GM23248 (cell line): Measurements from ENCODE around the gene ASB2. TPM values are rescaled to one million over a fixed set of nuclear protein-coding genes. Genes with fewer than 3 reads are reported as not detected.

Experiments used
- DNase-seq: peaks from one replicate; pipeline ENCODE4 v3.0.0-alpha.2; 2015
- H2AFZ ChIP-seq: fragments of 200-600 bp; sonication (generic); 2 replicates; pipeline ENCODE4 v1.6.1; 2016; ENCODE audit warnings: antibody characterized with exemption
- H3F3A ChIP-seq: fragments of 200-600 bp; sonication (generic); 2 replicates; pipeline ENCODE4 v1.6.1; 2016; ENCODE audit warnings: mild to moderate bottlenecking, antibody characterized with exemption, mixed run types; ENCODE audit not compliant: insufficient read depth
- H3K27ac ChIP-seq: fragments of 200-600 bp; sonication (generic); 2 replicates; pipeline ENCODE4 v1.5.1; 2016; ENCODE audit warnings: mild to moderate bottlenecking
- H3K27me3 ChIP-seq: fragments of 200-600 bp; sonication (generic); replicated peaks from 2 replicates; pipeline ENCODE4 v1.6.1; 2016; ENCODE audit warnings: mild to moderate bottlenecking; ENCODE audit not compliant: insufficient read depth
- H3K36me3 ChIP-seq: fragments of 200-600 bp; sonication (generic); 2 replicates; pipeline ENCODE4 v1.6.1; 2016; ENCODE audit warnings: low read depth, mild to moderate bottlenecking
- H3K4me1 ChIP-seq: fragments of 200-600 bp; sonication (generic); 2 replicates; pipeline ENCODE4 v1.6.1; 2016; ENCODE audit warnings: mild to moderate bottlenecking; ENCODE audit not compliant: insufficient read depth
- H3K4me2 ChIP-seq: fragments of 200-600 bp; sonication (generic); one replicate; pipeline ENCODE4 v1.6.1; 2016; ENCODE audit warnings: mild to moderate bottlenecking; ENCODE audit not compliant: unreplicated experiment
- H3K4me3 ChIP-seq: fragments of 200-600 bp; sonication (generic); 2 replicates; pipeline ENCODE4 v1.5.1; 2016; ENCODE audit warnings: mild to moderate bottlenecking
- H3K79me2 ChIP-seq: fragments of 200-600 bp; sonication (generic); 2 replicates; pipeline ENCODE4 v1.6.1; 2016; ENCODE audit warnings: mild to moderate bottlenecking; ENCODE audit not compliant: insufficient read depth
- H3K9ac ChIP-seq: fragments of 200-600 bp; sonication (generic); 2 replicates; pipeline ENCODE4 v1.6.1; 2016; ENCODE audit warnings: mild to moderate bottlenecking
- H3K9me2 ChIP-seq: fragments of 200-600 bp; sonication (generic); 2 replicates; pipeline ENCODE4 v1.6.1; 2016; ENCODE audit warnings: mixed run types, mild to moderate bottlenecking, moderate library complexity; ENCODE audit not compliant: insufficient read depth
- H3K9me3 ChIP-seq: fragments of 200-600 bp; sonication (generic); one replicate; pipeline ENCODE4 v1.6.1; 2017; ENCODE audit warnings: low read depth
- H4K20me1 ChIP-seq: fragments of 200-600 bp; sonication (generic); 2 replicates; pipeline ENCODE4 v1.6.0; 2016; ENCODE audit not compliant: insufficient read depth
- EZH2 ChIP-seq: fragments of 200-600 bp; sonication (generic); IDR thresholded peaks from 2 replicates; pipeline ENCODE4 v1.6.1; 2018; ENCODE audit warnings: antibody characterized with exemption, mild to moderate bottlenecking; ENCODE audit not compliant: insufficient read depth, poor library complexity, severe bottlenecking
- EZH2phosphoT487 ChIP-seq: fragments of 200-600 bp; sonication (generic); IDR thresholded peaks from 2 replicates; pipeline ENCODE4 v1.6.1; 2018; ENCODE audit warnings: antibody characterized with exemption, moderate library complexity, mild to moderate bottlenecking, low read depth; ENCODE audit not compliant: insufficient read depth
- WGBS, 2 experiments: methylation state at CpG; one replicate each; pipeline ENCODE4 v1.1.6; 2015 to 2017; ENCODE audit warnings: low lambda C conversion rate in 2 of 2, low coverage in 1 of 2; ENCODE audit errors: missing lambda C conversion rate in 2 of 2; 5-methylcytosine and 5-hydroxymethylcytosine counted together
- in situ Hi-C: fragments of 300-500 bp; cut with MboI; formaldehyde crosslinking; loops from 2 replicates; pipeline ENCODE4 v1.15.0; 2020
- polyA plus RNA-seq: library from polyadenylated mRNA; unstranded; fragments of >200 nt; fragmentation: Nextera tagmentation; extraction: Ambion mirVana; gene quantifications from 2 replicates; pipeline ENCODE4 v1.2.1, GENCODE V29; 2016
- total RNA-seq: library from RNA; depleted of rRNA; stranded (reverse); fragments of >200 nt; shearing (Covaris generic); gene quantifications from 2 replicates; pipeline ENCODE4 v1.2.3, GENCODE V29; 2014

Gene ASB2
- total and polyA plus RNA-seq, 2 experiments from 2014 or later: 0.06 TPM; not detected in 1

- H3K9me2 ChIP-seq: no peaks in the 10 kb centered on the region
- no peaks in the 10 kb centered on the region for H3F3A ChIP-seq
- no peak overlapping the region for H3K27ac ChIP-seq
- no peaks in the 10 kb centered on the region for H3K4me1 ChIP-seq
- H3K27me3 ChIP-seq: peaks cover 3% of the 10 kb centered on the region; the same call in 1 of the 2 replicates
- TF ChIP-seq EZH2 (no peak), EZH2phosphoT487 (no peak)
- no peaks in the 10 kb centered on the region for H4K20me1 ChIP-seq
- H3K9me3 ChIP-seq: no peaks in the 10 kb centered on the region
- no peaks in the 10 kb centered on the region for H3K36me3 ChIP-seq
- H3K79me2 ChIP-seq: no peaks in the 10 kb centered on the region
- DNase-seq: no peak
- H3K9ac ChIP-seq: no peak overlapping the region
- H3K4me3 ChIP-seq: no peak overlapping the region
- no peak overlapping the region for H3K4me2 ChIP-seq
- no peak overlapping the region for H2AFZ ChIP-seq
- in situ Hi-C loops: no loop called here
- 40 to 57% methylated on average over 5 of the region's 5 CpGs for WGBS, 2 experiments
Measured at GRCh38 chr14:93909429-93910128, 66.8 kb downstream of the ASB2 start.

- H2AFZ ChIP-seq: peak overlapping the region; percentile 65; the same call in 1 of the 2 replicates
- no peak overlapping the region for H3K4me2 ChIP-seq
- in situ Hi-C loops: no loop called here
- no peak overlapping the region for H3K27ac ChIP-seq
- WGBS, 2 experiments: 32 to 33% methylated on average over 15 of the region's 15 CpGs
- no peaks in the 10 kb centered on the region for H3K4me1 ChIP-seq
- no peak overlapping the region for H3K4me3 ChIP-seq
- H3F3A ChIP-seq: no peaks in the 10 kb centered on the region
- peaks cover 7% of the 10 kb centered on the region; the same call in 1 of the 2 replicates for H3K27me3 ChIP-seq
- H3K36me3 ChIP-seq: no peaks in the 10 kb centered on the region
- H3K79me2 ChIP-seq: no peaks in the 10 kb centered on the region
- no peaks in the 10 kb centered on the region for H3K9me3 ChIP-seq
- DNase-seq: peak; percentile 65
- no peak for TF ChIP-seq EZH2phosphoT487
- no peak for TF ChIP-seq EZH2
- no peaks in the 10 kb centered on the region for H4K20me1 ChIP-seq
- H3K9ac ChIP-seq: no peak overlapping the region
- no peaks in the 10 kb centered on the region for H3K9me2 ChIP-seq
Measured at GRCh38 chr14:93906341-93907329, 69.7 kb downstream of the ASB2 start.

GRCh38 chr14:93905623-93906022 lies 70.7 kb downstream of the ASB2 start:
- WGBS, 2 experiments: 55 to 64% methylated on average over 4 of the region's 4 CpGs
- Histone ChIP-seq H3K9ac (no peak overlapping the region), H3K79me2 (no peaks in the 10 kb centered on the region), H3F3A (no peaks in the 10 kb centered on the region), H3K27ac (no peak overlapping the region), H3K9me3 (no peaks in the 10 kb centered on the region), H2AFZ (no peak overlapping the region), H3K27me3 (peaks cover 7% of the 10 kb centered on the region; the same call in 1 of the 2 replicates), H3K9me2 (no peaks in the 10 kb centered on the region), H4K20me1 (no peaks in the 10 kb centered on the region), H3K36me3 (no peaks in the 10 kb centered on the region), H3K4me2 (no peak overlapping the region), H3K4me3 (no peak overlapping the region), H3K4me1 (no peaks in the 10 kb centered on the region)
- no peak for DNase-seq
- in situ Hi-C loops: no loop called here
- TF ChIP-seq EZH2: no peak
- no peak for TF ChIP-seq EZH2phosphoT487

- in situ Hi-C loops: no loop called here
- Histone ChIP-seq H3K9ac (no peak overlapping the region), H3K4me2 (no peak overlapping the region), H3K9me3 (no peaks in the 10 kb centered on the region), H3K36me3 (no peaks in the 10 kb centered on the region), H4K20me1 (no peaks in the 10 kb centered on the region), H2AFZ (no peak overlapping the region), H3K4me3 (no peak overlapping the region), H3K79me2 (no peaks in the 10 kb centered on the region), H3F3A (no peaks in the 10 kb centered on the region), H3K27ac (no peak overlapping the region), H3K4me1 (no peaks in the 10 kb centered on the region), H3K27me3 (peaks cover 7% of the 10 kb centered on the region; the same call in 1 of the 2 replicates), H3K9me2 (no peaks in the 10 kb centered on the region)
- DNase-seq: peak; percentile 34
- 19 to 24% methylated on average over 14 to 15 of the region's 15 CpGs for WGBS, 2 experiments
- no peak for TF ChIP-seq EZH2phosphoT487
- no peak for TF ChIP-seq EZH2
Measured at GRCh38 chr14:93903342-93904184, 72.8 kb downstream of the ASB2 start.
